ENCODE measurements around the gene NKX2-2.

DNA sequence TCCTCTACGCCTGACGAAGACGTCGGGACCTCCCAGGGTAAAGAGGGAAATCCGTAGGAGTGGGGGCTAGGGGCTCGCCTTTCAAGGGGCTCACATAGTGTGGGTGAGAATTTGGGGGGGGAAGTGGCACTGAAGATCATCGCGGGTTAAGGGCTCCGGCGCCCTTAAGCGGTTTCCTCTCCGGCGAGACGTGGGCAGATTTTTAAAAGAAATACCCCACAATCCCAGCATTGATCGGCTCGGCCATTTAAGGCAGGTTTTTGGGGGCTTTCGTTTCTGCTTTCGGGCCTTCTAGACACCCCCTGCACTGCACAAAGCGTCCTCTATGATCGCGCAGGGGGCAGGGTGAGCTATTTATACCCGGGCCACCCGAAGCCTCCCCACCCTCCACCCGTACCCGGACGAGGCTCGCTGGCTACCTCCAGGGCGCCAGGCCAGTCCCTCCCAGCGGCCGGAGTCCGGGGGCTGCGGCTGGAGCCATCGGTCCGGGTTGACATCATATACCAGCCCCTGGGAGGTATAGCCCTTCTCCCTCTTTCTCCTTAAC is 1.2 kb downstream of the NKX2-2 start:
- TF ChIP-seq, protein P1, sequence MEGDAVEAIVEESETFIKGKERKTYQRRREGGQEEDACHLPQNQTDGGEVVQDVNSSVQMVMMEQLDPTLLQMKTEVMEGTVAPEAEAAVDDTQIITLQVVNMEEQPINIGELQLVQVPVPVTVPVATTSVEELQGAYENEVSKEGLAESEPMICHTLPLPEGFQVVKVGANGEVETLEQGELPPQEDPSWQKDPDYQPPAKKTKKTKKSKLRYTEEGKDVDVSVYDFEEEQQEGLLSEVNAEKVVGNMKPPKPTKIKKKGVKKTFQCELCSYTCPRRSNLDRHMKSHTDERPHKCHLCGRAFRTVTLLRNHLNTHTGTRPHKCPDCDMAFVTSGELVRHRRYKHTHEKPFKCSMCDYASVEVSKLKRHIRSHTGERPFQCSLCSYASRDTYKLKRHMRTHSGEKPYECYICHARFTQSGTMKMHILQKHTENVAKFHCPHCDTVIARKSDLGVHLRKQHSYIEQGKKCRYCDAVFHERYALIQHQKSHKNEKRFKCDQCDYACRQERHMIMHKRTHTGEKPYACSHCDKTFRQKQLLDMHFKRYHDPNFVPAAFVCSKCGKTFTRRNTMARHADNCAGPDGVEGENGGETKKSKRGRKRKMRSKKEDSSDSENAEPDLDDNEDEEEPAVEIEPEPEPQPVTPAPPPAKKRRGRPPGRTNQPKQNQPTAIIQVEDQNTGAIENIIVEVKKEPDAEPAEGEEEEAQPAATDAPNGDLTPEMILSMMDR (IDR thresholded peaks at IDR 0.05) = no peak
- TF ChIP-seq EP300 (IDR thresholded peaks at IDR 0.05; ENCODE audit: low read depth) (no peak), POLR2AphosphoS5 (IDR thresholded peaks at IDR 0.05) (no peak)
